Thyroid gland (tissue), 4 donors: ENCODE measurements around the gene EHMT1.

ENCODE experiments used
- POLR2A ChIP-seq, 2 donors: fragments of 450-650 bp; IDR thresholded peaks; one replicate each; pipeline ENCODE4 v1.6.1; 2017; ENCODE audit warnings: antibody characterized with exemption in 2 of 2, mild to moderate bottlenecking in 2 of 2, moderate library complexity in 1 of 2
- TF ChIP-seq, protein P1 (sequence below), 6 experiments: fragments of 200-600 bp in 3 of 6; fragments of 450-650 bp in 3 of 6; sonication (generic) in 3 of 6; IDR thresholded peaks; one replicate each; pipeline ENCODE4 v1.5.1; 2016 to 2019; ENCODE audit warnings: antibody characterized with exemption in 6 of 6, mild to moderate bottlenecking in 2 of 6, inconsistent platforms in 1 of 6, moderate library complexity in 1 of 6

DNA sequence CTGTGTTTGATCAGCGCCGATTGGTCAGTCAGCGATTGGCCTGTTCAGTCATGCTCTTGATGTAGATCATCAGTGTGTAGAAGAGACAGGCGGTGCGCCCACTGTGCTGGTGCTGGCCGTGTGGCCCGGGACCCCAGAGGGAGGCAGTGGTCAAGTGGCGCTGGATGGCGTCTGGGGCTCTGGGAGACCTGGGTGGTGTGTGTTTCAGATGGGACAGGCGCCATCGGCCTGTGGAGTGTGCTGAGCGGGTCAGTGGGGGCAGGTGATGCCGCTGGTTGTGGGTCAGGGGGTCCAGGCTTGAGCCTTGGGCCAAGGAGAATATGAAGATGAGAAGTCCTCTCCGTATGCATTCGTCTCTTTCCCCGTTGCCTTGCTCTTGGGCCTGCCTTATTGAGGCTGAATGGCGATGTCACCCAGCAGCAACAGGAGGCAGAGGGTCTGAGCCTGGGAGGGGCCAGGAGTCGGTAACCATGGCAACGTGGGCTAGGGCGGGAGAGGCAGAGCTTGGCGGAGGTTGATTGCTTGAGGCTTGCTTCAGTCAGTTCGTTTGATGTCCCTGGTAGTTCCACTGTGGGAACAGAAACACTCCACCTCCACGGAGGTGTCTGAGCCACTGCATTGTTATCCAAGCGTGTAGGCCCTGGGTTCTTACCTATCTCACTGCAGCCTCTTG, 141.0 kb downstream of the EHMT1 start:
- TF ChIP-seq, protein P1, sequence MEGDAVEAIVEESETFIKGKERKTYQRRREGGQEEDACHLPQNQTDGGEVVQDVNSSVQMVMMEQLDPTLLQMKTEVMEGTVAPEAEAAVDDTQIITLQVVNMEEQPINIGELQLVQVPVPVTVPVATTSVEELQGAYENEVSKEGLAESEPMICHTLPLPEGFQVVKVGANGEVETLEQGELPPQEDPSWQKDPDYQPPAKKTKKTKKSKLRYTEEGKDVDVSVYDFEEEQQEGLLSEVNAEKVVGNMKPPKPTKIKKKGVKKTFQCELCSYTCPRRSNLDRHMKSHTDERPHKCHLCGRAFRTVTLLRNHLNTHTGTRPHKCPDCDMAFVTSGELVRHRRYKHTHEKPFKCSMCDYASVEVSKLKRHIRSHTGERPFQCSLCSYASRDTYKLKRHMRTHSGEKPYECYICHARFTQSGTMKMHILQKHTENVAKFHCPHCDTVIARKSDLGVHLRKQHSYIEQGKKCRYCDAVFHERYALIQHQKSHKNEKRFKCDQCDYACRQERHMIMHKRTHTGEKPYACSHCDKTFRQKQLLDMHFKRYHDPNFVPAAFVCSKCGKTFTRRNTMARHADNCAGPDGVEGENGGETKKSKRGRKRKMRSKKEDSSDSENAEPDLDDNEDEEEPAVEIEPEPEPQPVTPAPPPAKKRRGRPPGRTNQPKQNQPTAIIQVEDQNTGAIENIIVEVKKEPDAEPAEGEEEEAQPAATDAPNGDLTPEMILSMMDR (IDR thresholded peaks at IDR 0.05) = no peak
- TF ChIP-seq POLR2A (IDR thresholded peaks at IDR 0.05) = no peak
